ENCODE results near the gene KIF11. TPM values are rescaled to one million over a fixed set of nuclear protein-coding genes. Genes with fewer than 3 reads are reported as not detected.

Gene KIF11
- total and polyA plus RNA-seq, 4 experiments from 2014 or later = 0.87 to 2.1 (median 1.5) TPM

GRCh38 chr10:92692697-92693533 is 100.0 kb downstream of the KIF11 start:
- H3K4me1 ChIP-seq (ENCODE audit: insufficient read depth, low read length) = peaks cover 27% of the 10 kb centered on the region
- H3K27ac Mint-ChIP-seq = no peak overlapping the region
- no peaks in the 10 kb centered on the region for H3K9me3 ChIP-seq (ENCODE audit: control insufficient read depth in 1 of 2, low read length in 2 of 2)
- H3K4me3 Mint-ChIP-seq = peak overlapping the region in 5 of 8 donors; percentile 36 to 60 (median 47)
- ChIA-PET CTCF (ENCODE audit: partially characterized antibody) (no interaction called here), POLR2A (ENCODE audit: partially characterized antibody) (no interaction called here)
- H3K27ac ChIP-seq (ENCODE audit: low read depth, low read length) = no peak overlapping the region
- peaks cover 11 to 40% (median 30%) of the 10 kb centered on the region in 4 donors for H3K4me1 Mint-ChIP-seq
- peaks cover 0 to 5% (median 0%) of the 10 kb centered on the region in 8 donors for H3K9me3 Mint-ChIP-seq
- intact Hi-C loops (cut with micrococcal nuclease) = loop anchor here (5.0 to 10.0 kb wide), 2 partner anchors 101 to 152 kb away; partner anchors contain the start of genes EXOC6 and KIF11
- peak overlapping the region in 1 of 2 donors; percentile 29 for H3K4me3 ChIP-seq (ENCODE audit: low read length in 2 of 2)
- peaks cover 30 to 61% of the 10 kb centered on the region in 2 donors for H3K27me3 Mint-ChIP-seq
- H3K36me3 Mint-ChIP-seq = peaks cover 0 to 1% of the 10 kb centered on the region in 2 donors
- no peak for DNase-seq
- H3K36me3 ChIP-seq (ENCODE audit: insufficient read depth, low read length) = no peaks in the 10 kb centered on the region
- H3K27me3 ChIP-seq (ENCODE audit: insufficient read depth, low read length) = peaks cover 40% of the 10 kb centered on the region

GRCh38 chr10:92693534-92693893 is 100.6 kb downstream of the KIF11 start:
- Mint-ChIP-seq H3K36me3 (peaks cover 0 to 1% of the 10 kb centered on the region in 2 donors), H3K27me3 (peaks cover 29 to 60% of the 10 kb centered on the region in 2 donors), H3K4me1 (peaks cover 16 to 42% (median 34%) of the 10 kb centered on the region in 4 donors), H3K9me3 (peaks cover 0 to 5% (median 0%) of the 10 kb centered on the region in 8 donors), H3K27ac (no peak overlapping the region), H3K4me3 (no peak overlapping the region)
- Histone ChIP-seq H3K4me1 (ENCODE audit: insufficient read depth, low read length) (peaks cover 31% of the 10 kb centered on the region), H3K27ac (ENCODE audit: low read depth, low read length) (no peak overlapping the region), H3K9me3 (ENCODE audit: control insufficient read depth in 1 of 2, low read length in 2 of 2) (no peaks in the 10 kb centered on the region), H3K27me3 (ENCODE audit: insufficient read depth, low read length) (peaks cover 40% of the 10 kb centered on the region), H3K4me3 (ENCODE audit: low read length in 2 of 2) (no peak overlapping the region), H3K36me3 (ENCODE audit: insufficient read depth, low read length) (no peaks in the 10 kb centered on the region)
- intact Hi-C loops (cut with micrococcal nuclease) = loop anchor here (5.0 to 10.0 kb wide), 2 partner anchors 101 to 151 kb away; partner anchors contain the start of genes EXOC6 and KIF11
- CTCF ChIA-PET (ENCODE audit: partially characterized antibody) = no interaction called here
- DNase-seq = no peak
- POLR2A ChIA-PET (ENCODE audit: partially characterized antibody) = no interaction called here

GRCh38 chr10:92695679-92696605 is 103.0 kb downstream of the KIF11 start:
- peaks cover 21 to 47% (median 38%) of the 10 kb centered on the region in 4 donors for H3K4me1 Mint-ChIP-seq
- no peaks in the 10 kb centered on the region for H3K36me3 ChIP-seq (ENCODE audit: insufficient read depth, low read length)
- no peak overlapping the region for H3K4me3 Mint-ChIP-seq
- H3K27ac Mint-ChIP-seq = peak overlapping the region in 1 of 7 donors; percentile 11
- peaks cover 0 to 5% (median 0%) of the 10 kb centered on the region in 8 donors for H3K9me3 Mint-ChIP-seq
- intact Hi-C loops (cut with micrococcal nuclease) = loop anchor here (10.0 kb wide), 1 partner anchor 149 kb away; the partner anchor contains the start of gene EXOC6
- H3K27me3 Mint-ChIP-seq = peaks cover 25 to 61% of the 10 kb centered on the region in 2 donors
- POLR2A ChIA-PET (ENCODE audit: partially characterized antibody) = no interaction called here
- no peak overlapping the region for H3K4me3 ChIP-seq (ENCODE audit: low read length in 2 of 2)
- no peaks in the 10 kb centered on the region for H3K9me3 ChIP-seq (ENCODE audit: control insufficient read depth in 1 of 2, low read length in 2 of 2)
- H3K27me3 ChIP-seq (ENCODE audit: insufficient read depth, low read length) = peaks cover 28% of the 10 kb centered on the region
- CTCF ChIA-PET (ENCODE audit: partially characterized antibody) = no interaction called here
- no peak overlapping the region for H3K27ac ChIP-seq (ENCODE audit: low read depth, low read length)
- H3K36me3 Mint-ChIP-seq = peaks cover 0 to 1% of the 10 kb centered on the region in 2 donors
- H3K4me1 ChIP-seq (ENCODE audit: insufficient read depth, low read length) = peaks cover 32% of the 10 kb centered on the region
- DNase-seq = no peak

- Histone ChIP-seq H3K4me1 (ENCODE audit: insufficient read depth, low read length) (peaks cover 24% of the 10 kb centered on the region), H3K27ac (ENCODE audit: low read depth, low read length) (no peak overlapping the region), H3K36me3 (ENCODE audit: insufficient read depth, low read length) (no peaks in the 10 kb centered on the region), H3K4me3 (ENCODE audit: low read length in 2 of 2) (no peak overlapping the region), H3K27me3 (ENCODE audit: insufficient read depth, low read length) (peaks cover 20% of the 10 kb centered on the region), H3K9me3 (ENCODE audit: control insufficient read depth in 1 of 2, low read length in 2 of 2) (no peaks in the 10 kb centered on the region)
- H3K9me3 Mint-ChIP-seq = peaks cover 0 to 4% (median 0%) of the 10 kb centered on the region in 8 donors
- peaks cover 0 to 1% of the 10 kb centered on the region in 2 donors for H3K36me3 Mint-ChIP-seq
- peak overlapping the region in 1 of 7 donors; percentile 11 for H3K27ac Mint-ChIP-seq
- peaks cover 24 to 46% (median 34%) of the 10 kb centered on the region in 4 donors for H3K4me1 Mint-ChIP-seq
- no peak for DNase-seq
- H3K4me3 Mint-ChIP-seq = peak overlapping the region in 1 of 8 donors; percentile 16
- H3K27me3 Mint-ChIP-seq = peaks cover 27 to 63% of the 10 kb centered on the region in 2 donors
- CTCF ChIA-PET (ENCODE audit: partially characterized antibody) = no interaction called here
- POLR2A ChIA-PET (ENCODE audit: partially characterized antibody) = no interaction called here
- intact Hi-C loops (cut with micrococcal nuclease) = loop anchor here (10.0 kb wide), 1 partner anchor 148 kb away; the partner anchor contains the start of gene EXOC6
Observed at GRCh38 chr10:92696606-92697383, 103.9 kb downstream of the KIF11 start.

GRCh38 chr10:92697663-92698511 is 105.0 kb downstream of the KIF11 start:
- intact Hi-C loops (cut with micrococcal nuclease) = loop anchor here (10.0 kb wide), 1 partner anchor 147 kb away; the partner anchor contains the start of gene EXOC6
- peaks cover 20% of the 10 kb centered on the region for H3K4me1 ChIP-seq (ENCODE audit: insufficient read depth, low read length)
- peak in 3 of 5 donors; percentile 13 to 19 (median 17) for DNase-seq
- Mint-ChIP-seq H3K4me1 (peaks cover 17 to 35% (median 26%) of the 10 kb centered on the region in 4 donors), H3K9me3 (no peaks in the 10 kb centered on the region), H3K4me3 (peak overlapping the region in 7 of 8 donors; percentile 21 to 81 (median 37)), H3K36me3 (no peaks in the 10 kb centered on the region), H3K27me3 (peaks cover 24 to 61% of the 10 kb centered on the region in 2 donors), H3K27ac (peak overlapping the region in 1 of 7 donors; percentile 0)
- H3K9me3 ChIP-seq (ENCODE audit: control insufficient read depth in 1 of 2, low read length in 2 of 2) = no peaks in the 10 kb centered on the region
- peaks cover 11% of the 10 kb centered on the region for H3K27me3 ChIP-seq (ENCODE audit: insufficient read depth, low read length)
- ChIA-PET CTCF (ENCODE audit: partially characterized antibody) (no interaction called here), POLR2A (ENCODE audit: partially characterized antibody) (interaction anchor here (2.5 kb wide), 1 partner anchor 8 kb away, joined by 9 read pairs; the partner anchor contains the start of gene HHEX)
- H3K4me3 ChIP-seq (ENCODE audit: low read length in 2 of 2) = no peak overlapping the region
- no peak overlapping the region for H3K27ac ChIP-seq (ENCODE audit: low read depth, low read length)
- H3K36me3 ChIP-seq (ENCODE audit: insufficient read depth, low read length) = no peaks in the 10 kb centered on the region

GRCh38 chr10:92699193-92699517 is 106.2 kb downstream of the KIF11 start:
- DNase-seq = no peak
- no peak overlapping the region for H3K27ac ChIP-seq (ENCODE audit: low read depth, low read length)
- Mint-ChIP-seq H3K27ac (peak overlapping the region in 1 of 7 donors; percentile 57), H3K27me3 (peaks cover 28 to 66% of the 10 kb centered on the region in 2 donors), H3K4me1 (peaks cover 17 to 35% (median 26%) of the 10 kb centered on the region in 4 donors), H3K36me3 (no peaks in the 10 kb centered on the region), H3K9me3 (no peaks in the 10 kb centered on the region), H3K4me3 (peak overlapping the region; percentile 79 to 90 (median 86))
- H3K4me3 ChIP-seq (ENCODE audit: low read length in 2 of 2) = peak overlapping the region; percentile 26 to 43
- intact Hi-C loops (cut with micrococcal nuclease) = loop anchor here (10.0 kb wide), 1 partner anchor 146 kb away; the partner anchor contains the start of gene EXOC6
- POLR2A ChIA-PET (ENCODE audit: partially characterized antibody) = interaction anchor here (2.5 kb wide), 1 partner anchor 9 kb away, joined by 9 read pairs; the partner anchor contains the start of gene HHEX
- CTCF ChIA-PET (ENCODE audit: partially characterized antibody) = no interaction called here
- H3K36me3 ChIP-seq (ENCODE audit: insufficient read depth, low read length) = no peaks in the 10 kb centered on the region
- H3K27me3 ChIP-seq (ENCODE audit: insufficient read depth, low read length) = peaks cover 8% of the 10 kb centered on the region
- peaks cover 20% of the 10 kb centered on the region for H3K4me1 ChIP-seq (ENCODE audit: insufficient read depth, low read length)
- H3K9me3 ChIP-seq (ENCODE audit: control insufficient read depth in 1 of 2, low read length in 2 of 2) = no peaks in the 10 kb centered on the region

Data from CD4-positive, alpha-beta memory T cell (primary cell).